ENCODE data around the gene PTP4A2. TPM values are rescaled to one million over a fixed set of nuclear protein-coding genes. Genes with fewer than 3 reads are reported as not detected.
"Not testable (repeated sequence)": the region's sequence is repeated elsewhere in the genome, so short reads cannot be mapped to it uniquely, and the experiment has no call there.

The PTP4A2 gene
- total RNA-seq, 1 donor from 2014 or later = 249 TPM

GRCh38 chr1:31926252-31926651 is 11.9 kb downstream of the PTP4A2 start:
- H3K27me3 Mint-ChIP-seq = no peaks in the 10 kb centered on the region
- ChIA-PET POLR2A (interaction anchor here (0.5 to 3.3 kb wide), 7 partner anchors 11 to 85 kb away, joined by 3 to 36 read pairs (median 4); partner anchors contain the start of gene PTP4A2), CTCF (interaction anchor here (0.8 to 2.6 kb wide), 3 partner anchors 38 to 137 kb away, joined by 3 to 8 read pairs (median 4); partner anchors contain the start of gene SPOCD1)
- no peak for TF ChIP-seq CTCF (IDR thresholded peaks at IDR 0.05)
- H3K9me3 Mint-ChIP-seq = no peaks in the 10 kb centered on the region
- H3K36me3 Mint-ChIP-seq (ENCODE audit: low read depth) = peaks cover 18% of the 10 kb centered on the region
- peaks cover 90% of the 10 kb centered on the region for H3K4me1 Mint-ChIP-seq
- ATAC-seq (ENCODE audit: low read depth) (no peak), DNase-seq (no peak)
- intact Hi-C loops (cut with micrococcal nuclease) = loop anchor here (2.0 to 5.0 kb wide), 2 partner anchors 13 to 36 kb away; no protein-coding TSS in a partner anchor
- peak overlapping the region; percentile 70 for H3K27ac Mint-ChIP-seq
- H3K4me3 Mint-ChIP-seq = peak overlapping the region; percentile 64

- Mint-ChIP-seq H3K4me1 (peaks cover 90% of the 10 kb centered on the region), H3K36me3 (ENCODE audit: low read depth) (peaks cover 22% of the 10 kb centered on the region), H3K4me3 (peak overlapping the region; percentile 64), H3K27ac (peak overlapping the region; percentile 70)
- ATAC-seq (ENCODE audit: low read depth); DNase-seq; H3K9me3 Mint-ChIP-seq; H3K27me3 Mint-ChIP-seq: not testable (repeated sequence)
- CTCF ChIA-PET = interaction anchor here (0.8 to 2.6 kb wide), 2 partner anchors 38 to 110 kb away, joined by 3 to 8 read pairs; partner anchors contain the start of gene SPOCD1
- intact Hi-C loops (cut with micrococcal nuclease) = loop anchor here (2.0 to 5.0 kb wide), 2 partner anchors 13 to 36 kb away; no protein-coding TSS in a partner anchor
- POLR2A ChIA-PET = interaction anchor here (0.6 to 3.3 kb wide), 6 partner anchors 11 to 86 kb away, joined by 3 to 36 read pairs (median 4); partner anchors contain the start of gene PTP4A2
Measured at GRCh38 chr1:31925824-31926223, 12.3 kb downstream of the PTP4A2 start.

- DNase-seq = no peak
- peaks cover 19% of the 10 kb centered on the region for H3K36me3 Mint-ChIP-seq (ENCODE audit: low read depth)
- ChIA-PET POLR2A (interaction anchor here (0.6 to 3.3 kb wide), 3 partner anchors 12 to 20 kb away, joined by 4 to 36 read pairs (median 12); partner anchors contain the start of gene PTP4A2), CTCF (interaction anchor here (1.4 kb wide), 1 partner anchor 15 kb away, joined by 3 read pairs; no protein-coding TSS in a partner anchor)
- intact Hi-C loops (cut with micrococcal nuclease) = loop anchor here (5.0 kb wide), 1 partner anchor 37 kb away; no protein-coding TSS in a partner anchor
- peak overlapping the region; percentile 38 for H3K27ac Mint-ChIP-seq
- peaks cover 84% of the 10 kb centered on the region for H3K4me1 Mint-ChIP-seq
- H3K9me3 Mint-ChIP-seq = no peaks in the 10 kb centered on the region
- H3K4me3 Mint-ChIP-seq = peak overlapping the region; percentile 25
- no peaks in the 10 kb centered on the region for H3K27me3 Mint-ChIP-seq
- no peak for TF ChIP-seq CTCF (IDR thresholded peaks at IDR 0.05)
- no peak for ATAC-seq (ENCODE audit: low read depth)
Measured at GRCh38 chr1:31924839-31925238, 13.3 kb downstream of the PTP4A2 start.

GRCh38 chr1:31923901-31924535 is 14.2 kb downstream of the PTP4A2 start:
- Mint-ChIP-seq H3K4me3 (no peak overlapping the region), H3K36me3 (ENCODE audit: low read depth) (peaks cover 26% of the 10 kb centered on the region), H3K9me3 (no peaks in the 10 kb centered on the region), H3K27ac (peak overlapping the region; percentile 30), H3K27me3 (no peaks in the 10 kb centered on the region), H3K4me1 (peaks cover 82% of the 10 kb centered on the region)
- POLR2A ChIA-PET = interaction anchor here (0.6 to 2.6 kb wide), 4 partner anchors 14 to 21 kb away, joined by 3 to 12 read pairs (median 4); partner anchors contain the start of gene PTP4A2
- TF ChIP-seq CTCF (IDR thresholded peaks at IDR 0.05) = no peak
- DNase-seq (no peak), ATAC-seq (ENCODE audit: low read depth) (no peak)
- intact Hi-C loops (cut with micrococcal nuclease) = no loop called here
- CTCF ChIA-PET = interaction anchor here (0.8 to 1.4 kb wide), 3 partner anchors 12 to 41 kb away, joined by 3 read pairs; no protein-coding TSS in a partner anchor

- ATAC-seq (ENCODE audit: low read depth) (no peak), DNase-seq (no peak)
- H3K4me1 Mint-ChIP-seq = peaks cover 55% of the 10 kb centered on the region
- H3K9me3 Mint-ChIP-seq = no peaks in the 10 kb centered on the region
- CTCF ChIA-PET = no interaction called here
- POLR2A ChIA-PET = interaction anchor here (0.7 to 1.6 kb wide), 2 partner anchors 14 to 17 kb away, joined by 3 to 4 read pairs; partner anchors contain the start of gene PTP4A2
- no peaks in the 10 kb centered on the region for H3K27me3 Mint-ChIP-seq
- H3K27ac Mint-ChIP-seq = peak overlapping the region; percentile 50
- intact Hi-C loops (cut with micrococcal nuclease) = loop anchor here (2.0 kb wide), 1 partner anchor 16 kb away; no protein-coding TSS in a partner anchor
- H3K4me3 Mint-ChIP-seq = no peak overlapping the region
- peaks cover 47% of the 10 kb centered on the region for H3K36me3 Mint-ChIP-seq (ENCODE audit: low read depth)
- no peak for TF ChIP-seq CTCF (IDR thresholded peaks at IDR 0.05)
Measured at GRCh38 chr1:31920956-31921355, 17.2 kb downstream of the PTP4A2 start.

Measured in activated B cell treated with CpG ODN at 0.5 μM for 24 hours (primary cell).